BJ (cell line): ENCODE data around the gene BTG4. TPM values are rescaled to one million over a fixed set of nuclear protein-coding genes. Genes with fewer than 3 reads are reported as not detected.

ENCODE experiments used
- CTCF ChIA-PET: fragments of 350-600 bp; formaldehyde crosslinking; extraction: SDS; loops from one replicate; lab custom pipeline; 2021; ENCODE audit warnings: antibody characterized with exemption, inconsistent platforms; lab: Yijun Ruan, JAX
- POLR2A ChIA-PET: fragments of 300-600 bp; sonication (Branson Sonifier 250); formaldehyde crosslinking; extraction: SDS; loops from one replicate; lab custom pipeline; 2021; ENCODE audit warnings: antibody characterized with exemption; lab: Charles Lee
- DNase-seq: peaks from one replicate; pipeline ENCODE4 v3.0.0-alpha.2; 2011; ENCODE audit warnings: low read depth
- H3K27me3 ChIP-seq: 2 replicates; pipeline ENCODE4 v1.6.0; 2011; ENCODE audit warnings: low read length; ENCODE audit not compliant: control insufficient read depth, insufficient read depth
- H3K36me3 ChIP-seq: 2 replicates; pipeline ENCODE4 v1.5.1; 2011; ENCODE audit warnings: low read length; ENCODE audit not compliant: control insufficient read depth, insufficient read depth
- H3K4me3 ChIP-seq: 2 replicates; pipeline ENCODE4 v1.5.1; 2011; ENCODE audit warnings: low read depth, mild to moderate bottlenecking, control low read depth, low read length
- polyA minus RNA-seq: library from RNA; depleted of rRNA, polyadenylated mRNA; stranded (reverse); fragments of >200 nt; gene quantifications from 2 replicates; pipeline ENCODE4 v1.2.3, GENCODE V29; 2011; rRNA and poly(A)+ RNA removed
- polyA plus RNA-seq: library from polyadenylated mRNA; depleted of rRNA; stranded (reverse); fragments of >200 nt; gene quantifications from 2 replicates; pipeline ENCODE4 v1.2.3, GENCODE V29; 2011; rRNA removed
- TF ChIP-seq, protein P1 (sequence below): IDR thresholded peaks from 2 replicates; pipeline ENCODE4 v1.5.1; 2011; ENCODE audit warnings: low read depth, mild to moderate bottlenecking, control low read depth, inconsistent platforms, low read length, moderate library complexity; ENCODE audit not compliant: insufficient read depth

The BTG4 gene
- polyA plus RNA-seq (0.11 TPM in 1 of 2 replicates, not detected in the other), polyA minus RNA-seq (not detected in 2 replicates)

DNA sequence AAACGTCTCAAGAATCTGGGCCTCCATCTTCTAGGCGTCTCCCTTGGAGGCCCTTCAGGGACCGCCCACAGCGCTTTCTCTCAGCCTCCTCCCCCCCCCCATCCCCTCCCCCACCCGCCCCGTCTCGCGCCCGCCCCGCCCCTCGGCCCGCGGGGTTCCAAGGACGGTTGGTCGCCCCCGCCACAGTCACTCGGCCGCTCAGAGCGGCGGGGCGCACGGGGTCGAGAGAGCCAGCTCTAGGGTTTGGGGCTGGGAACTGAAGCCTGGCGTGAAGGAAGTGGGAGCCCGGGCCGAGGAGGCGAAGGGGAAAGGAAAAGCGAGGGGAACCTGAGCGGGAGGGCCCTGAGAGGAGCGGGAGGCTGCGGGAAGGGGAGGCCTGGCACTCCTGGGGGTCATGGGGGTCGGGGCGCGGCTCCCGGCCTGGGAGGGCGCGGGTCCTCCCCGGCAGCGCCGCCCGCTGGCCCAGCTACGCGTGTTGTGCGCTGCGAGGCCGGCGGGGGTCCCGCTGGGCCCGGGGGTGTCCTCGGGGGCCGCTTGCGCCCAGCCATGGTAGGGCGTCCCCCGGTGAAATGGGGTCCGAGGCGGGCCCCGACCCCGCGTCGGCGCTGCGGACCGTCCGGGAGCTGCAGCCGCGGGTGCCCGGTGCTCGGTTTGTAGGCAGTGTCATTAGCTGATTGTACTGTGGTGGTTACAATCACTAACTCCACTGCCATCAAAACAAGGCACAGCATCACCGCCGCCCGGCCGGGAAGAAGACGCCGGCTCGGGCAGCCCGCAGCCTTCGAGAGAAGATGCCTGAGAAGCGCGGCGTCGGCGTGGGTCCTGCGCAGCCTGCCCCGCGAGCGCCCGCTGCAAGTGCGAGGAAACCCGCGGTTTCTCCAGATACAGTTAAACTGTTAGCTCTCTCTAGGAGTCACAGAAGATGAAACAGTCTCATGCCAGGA, at the start of gene BTG4:
TSS of gene BTG4 (minus strand) at position 91 of the 944 bp plus-strand sequence. CDS start 13,610 bp downstream, outside the sequence.
- H3K36me3 ChIP-seq = no peaks in the 10 kb centered on the region
- ChIA-PET POLR2A (interaction anchor here (0.6 kb wide), 1 partner anchor 406 kb away, joined by 3 read pairs; no protein-coding TSS in a partner anchor), CTCF (interaction anchor here (1.0 kb wide), 1 partner anchor 56 kb away, joined by 3 read pairs; no protein-coding TSS in a partner anchor)
- H3K4me3 ChIP-seq = peak within 1 kb of the TSS; percentile 48
- H3K27me3 ChIP-seq = no peaks in the 10 kb centered on the region
- no peak for DNase-seq
- TF ChIP-seq, protein P1, sequence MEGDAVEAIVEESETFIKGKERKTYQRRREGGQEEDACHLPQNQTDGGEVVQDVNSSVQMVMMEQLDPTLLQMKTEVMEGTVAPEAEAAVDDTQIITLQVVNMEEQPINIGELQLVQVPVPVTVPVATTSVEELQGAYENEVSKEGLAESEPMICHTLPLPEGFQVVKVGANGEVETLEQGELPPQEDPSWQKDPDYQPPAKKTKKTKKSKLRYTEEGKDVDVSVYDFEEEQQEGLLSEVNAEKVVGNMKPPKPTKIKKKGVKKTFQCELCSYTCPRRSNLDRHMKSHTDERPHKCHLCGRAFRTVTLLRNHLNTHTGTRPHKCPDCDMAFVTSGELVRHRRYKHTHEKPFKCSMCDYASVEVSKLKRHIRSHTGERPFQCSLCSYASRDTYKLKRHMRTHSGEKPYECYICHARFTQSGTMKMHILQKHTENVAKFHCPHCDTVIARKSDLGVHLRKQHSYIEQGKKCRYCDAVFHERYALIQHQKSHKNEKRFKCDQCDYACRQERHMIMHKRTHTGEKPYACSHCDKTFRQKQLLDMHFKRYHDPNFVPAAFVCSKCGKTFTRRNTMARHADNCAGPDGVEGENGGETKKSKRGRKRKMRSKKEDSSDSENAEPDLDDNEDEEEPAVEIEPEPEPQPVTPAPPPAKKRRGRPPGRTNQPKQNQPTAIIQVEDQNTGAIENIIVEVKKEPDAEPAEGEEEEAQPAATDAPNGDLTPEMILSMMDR = no peak

DNA sequence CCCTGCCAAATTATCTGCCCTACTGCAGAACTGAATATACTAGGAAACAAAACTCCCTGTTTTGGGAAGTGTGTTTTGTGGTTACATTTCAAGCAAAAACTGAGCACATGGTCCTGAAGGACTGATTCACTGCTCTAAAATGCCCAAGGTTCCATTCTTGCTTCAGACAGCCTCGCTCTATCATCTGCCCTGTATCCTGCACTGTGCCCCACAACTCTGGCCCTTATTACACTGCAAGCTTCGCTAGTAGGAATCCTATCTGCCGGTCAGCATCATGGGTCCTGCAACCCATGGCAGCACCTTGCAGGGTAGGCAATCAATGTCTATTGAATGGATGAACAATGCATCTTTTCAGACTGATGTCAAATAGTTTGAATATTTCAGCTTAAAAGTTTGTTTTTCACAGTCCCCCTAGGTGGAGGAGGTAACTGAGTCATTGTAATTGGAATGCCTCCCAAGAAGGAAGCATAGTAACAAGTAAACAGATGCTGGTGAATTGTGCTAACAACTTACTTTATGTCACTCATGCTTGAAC, 49.7 kb upstream of the BTG4 start:
- ChIA-PET POLR2A (interaction anchor here (0.6 kb wide), 1 partner anchor 279 kb away, joined by 4 read pairs; no protein-coding TSS in a partner anchor), CTCF (interaction anchor here (0.7 to 5.9 kb wide), 10 partner anchors 11 to 280 kb away, joined by 3 to 52 read pairs (median 4); no protein-coding TSS in a partner anchor)
- TF ChIP-seq, protein P1 = no peak
- peak; percentile 68 for DNase-seq
- H3K4me3 ChIP-seq = no peak overlapping the region
- no peaks in the 10 kb centered on the region for H3K27me3 ChIP-seq
- peaks cover 4% of the 10 kb centered on the region for H3K36me3 ChIP-seq

GRCh38 chr11:111561306-111561705, 49.1 kb upstream of the BTG4 start:
- TF ChIP-seq, protein P1 = no peak
- no peak for DNase-seq
- Histone ChIP-seq H3K4me3 (no peak overlapping the region), H3K36me3 (peaks cover 4% of the 10 kb centered on the region), H3K27me3 (no peaks in the 10 kb centered on the region)
- POLR2A ChIA-PET = interaction anchor here (0.6 kb wide), 1 partner anchor 279 kb away, joined by 4 read pairs; no protein-coding TSS in a partner anchor
- CTCF ChIA-PET = interaction anchor here (0.6 to 5.9 kb wide), 10 partner anchors 19 to 280 kb away, joined by 3 to 52 read pairs (median 4); no protein-coding TSS in a partner anchor

GRCh38 chr11:111560800-111561199, 48.6 kb upstream of the BTG4 start:
- no peak for DNase-seq

More at GRCh38 chr11:111560800-111561199, 48.6 kb upstream of the BTG4 start:
- TF ChIP-seq, protein P1 = no peak
- ChIA-PET CTCF (interaction anchor here (0.6 to 5.9 kb wide), 8 partner anchors 19 to 286 kb away, joined by 3 to 52 read pairs (median 4); partner anchors contain the start of gene PPP2R1B), POLR2A (interaction anchor here (0.5 kb wide), 1 partner anchor 10 kb away, joined by 3 read pairs; no protein-coding TSS in a partner anchor)
- H3K27me3 ChIP-seq = no peaks in the 10 kb centered on the region
- peaks cover 8% of the 10 kb centered on the region for H3K36me3 ChIP-seq
- H3K4me3 ChIP-seq = no peak overlapping the region
